Skeletal muscle satellite cell (primary cell): ENCODE results near the gene AGAP3.

Experiments
- H3K27me3 ChIP-seq: 2 replicates; pipeline ENCODE4 v1.7.0; 2013; ENCODE audit warnings: low read length; ENCODE audit not compliant: control insufficient read depth, insufficient read depth
- H3K36me3 ChIP-seq: 2 replicates; pipeline ENCODE4 v1.7.0; 2013; ENCODE audit warnings: mild to moderate bottlenecking, control low read depth, low read length; ENCODE audit not compliant: insufficient read depth
- H3K4me1 ChIP-seq: 2 replicates; pipeline ENCODE4 v1.7.0; 2013; ENCODE audit warnings: low read length; ENCODE audit not compliant: control insufficient read depth, insufficient read depth
- H3K4me2 ChIP-seq: 2 replicates; pipeline ENCODE4 v1.7.0; 2013; ENCODE audit warnings: mild to moderate bottlenecking, low read length
- H3K4me3 ChIP-seq: 2 replicates; pipeline ENCODE4 v1.7.0; 2013; ENCODE audit warnings: low read length
- H3K9ac ChIP-seq: 2 replicates; pipeline ENCODE4 v1.7.0; 2013; ENCODE audit warnings: mild to moderate bottlenecking, low read depth, low read length, moderate library complexity
- H3K9me3 ChIP-seq: replicated peaks from 2 replicates; pipeline ENCODE4 v1.7.0; 2013; ENCODE audit warnings: mild to moderate bottlenecking, control low read depth, low read length

Gene AGAP3

GRCh38 chr7:151185762-151186639 is 99.7 kb downstream of the AGAP3 start:
- H3K9ac ChIP-seq, result no peak overlapping the region
- H3K36me3 ChIP-seq, result no peaks in the 10 kb centered on the region
- no peaks in the 10 kb centered on the region for H3K9me3 ChIP-seq

GRCh38 chr7:151186640-151187408 is 100.5 kb downstream of the AGAP3 start, which contains the start of gene ASB10:
Gene ASB10, minus strand, starts transcription at chr7:151187250. Its CDS starts 120 bp downstream, at chr7:151187130.
- Histone ChIP-seq H3K4me3 (no peak within 1 kb of the TSS), H3K9me3 (no peaks in the 10 kb centered on the region), H3K9ac (no peak within 1 kb of the TSS), H3K36me3 (no peaks in the 10 kb centered on the region), H3K4me1 (no peaks in the 10 kb centered on the region), H3K4me2 (no peak within 1 kb of the TSS), H3K27me3 (peaks cover 69% of the 10 kb centered on the region)

More at GRCh38 chr7:151185762-151186639, 99.7 kb downstream of the AGAP3 start:
- Histone ChIP-seq H3K27me3 (peaks cover 68% of the 10 kb centered on the region), H3K4me2 (no peak overlapping the region), H3K4me3 (no peak overlapping the region), H3K4me1 (no peaks in the 10 kb centered on the region)

DNA sequence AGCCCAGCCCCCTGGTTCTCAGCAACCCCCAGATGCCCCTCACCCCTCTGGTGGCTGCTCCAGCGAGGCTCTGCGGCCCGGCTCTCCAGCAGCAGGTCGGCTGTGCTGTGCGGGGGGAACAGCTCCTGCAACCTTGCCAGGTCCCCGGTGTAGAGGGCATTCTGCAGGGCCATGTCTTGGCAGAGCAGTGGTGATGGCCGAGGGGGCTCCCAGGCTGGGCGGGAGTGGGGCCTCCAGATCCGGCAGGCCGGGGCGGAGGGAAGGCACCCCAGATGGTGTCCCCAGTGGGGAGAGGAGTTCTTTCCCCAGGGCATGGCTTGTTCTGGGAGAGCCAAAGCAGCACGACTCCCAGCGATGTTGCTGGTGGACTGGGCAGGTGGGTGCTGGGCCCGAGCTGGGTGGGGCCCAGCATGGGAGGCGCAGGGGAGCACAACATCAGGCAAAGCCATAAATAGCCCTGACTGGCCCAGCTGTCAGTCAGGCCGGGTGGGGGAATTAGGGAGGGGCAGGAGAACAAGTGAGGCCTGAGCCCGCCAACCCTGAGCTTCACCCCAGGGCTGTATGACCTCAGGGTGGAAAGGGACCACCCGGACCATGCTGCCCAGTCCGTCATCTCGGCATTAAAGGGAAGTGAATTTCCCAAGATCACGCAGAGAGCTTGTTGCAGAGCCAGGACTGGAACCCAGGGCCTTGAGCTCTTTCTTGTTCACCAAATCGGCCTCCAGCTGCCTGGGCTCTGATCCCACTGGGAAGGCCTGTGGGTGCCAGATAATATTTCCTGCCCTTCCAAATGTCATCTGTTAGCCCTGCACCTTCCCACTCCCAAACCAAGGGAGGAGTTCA is 101.4 kb downstream of the AGAP3 start:
- Histone ChIP-seq H3K9me3 (no peaks in the 10 kb centered on the region), H3K27me3 (peaks cover 64% of the 10 kb centered on the region), H3K4me2 (no peak overlapping the region), H3K4me1 (no peaks in the 10 kb centered on the region), H3K36me3 (no peaks in the 10 kb centered on the region), H3K9ac (no peak overlapping the region), H3K4me3 (no peak overlapping the region)

DNA sequence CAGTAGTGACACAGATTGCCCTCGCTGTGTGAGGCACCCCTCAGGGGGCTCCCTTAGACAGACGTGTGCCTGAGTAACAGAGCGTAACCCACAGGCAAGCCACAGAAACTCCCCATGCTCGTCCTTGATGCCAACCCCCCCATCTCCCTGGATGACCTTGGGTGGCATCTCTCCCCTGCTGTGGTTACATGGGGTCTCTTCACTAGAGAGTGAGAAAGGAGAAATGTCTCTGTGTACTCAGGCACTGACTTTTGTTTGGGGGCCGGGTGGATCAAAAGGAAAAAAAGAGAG is 101.9 kb downstream of the AGAP3 start:
- H3K9me3 ChIP-seq, result no peaks in the 10 kb centered on the region
- no peak overlapping the region for H3K4me2 ChIP-seq
- H3K4me1 ChIP-seq, result no peaks in the 10 kb centered on the region
- H3K4me3 ChIP-seq, result no peak overlapping the region
- H3K9ac ChIP-seq, result no peak overlapping the region
- peaks cover 63% of the 10 kb centered on the region for H3K27me3 ChIP-seq
- no peaks in the 10 kb centered on the region for H3K36me3 ChIP-seq

DNA sequence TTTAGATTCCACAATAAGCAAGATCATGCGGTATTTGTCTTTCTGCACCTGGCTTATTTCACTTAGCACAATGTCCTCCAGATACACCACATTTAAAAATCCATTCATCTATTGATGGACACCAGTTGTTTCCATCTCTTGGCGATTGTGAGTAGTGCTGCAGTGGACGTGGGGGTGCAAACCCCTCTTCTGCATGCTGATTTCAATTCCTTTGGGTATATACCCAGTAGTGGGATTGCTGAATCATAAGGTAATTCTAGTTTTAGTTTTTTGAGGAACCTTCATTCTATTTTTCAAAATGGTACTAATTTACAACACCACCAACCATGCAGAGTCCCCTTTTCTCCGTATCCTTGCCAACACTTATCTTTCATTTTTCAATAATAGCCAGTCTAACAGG is 102.8 kb downstream of the AGAP3 start:
- Histone ChIP-seq H3K4me1 (no peaks in the 10 kb centered on the region), H3K9ac (no peak overlapping the region), H3K36me3 (no peaks in the 10 kb centered on the region), H3K27me3 (peaks cover 68% of the 10 kb centered on the region), H3K4me2 (no peak overlapping the region), H3K9me3 (no peaks in the 10 kb centered on the region), H3K4me3 (no peak overlapping the region)

GRCh38 chr7:151191544-151191943 is 105.3 kb downstream of the AGAP3 start:
- H3K9ac ChIP-seq, result no peak overlapping the region
- peaks cover 90% of the 10 kb centered on the region for H3K27me3 ChIP-seq
- H3K9me3 ChIP-seq, result no peaks in the 10 kb centered on the region
- no peaks in the 10 kb centered on the region for H3K4me1 ChIP-seq
- no peaks in the 10 kb centered on the region for H3K36me3 ChIP-seq
- no peak overlapping the region for H3K4me2 ChIP-seq
- H3K4me3 ChIP-seq, result no peak overlapping the region

DNA sequence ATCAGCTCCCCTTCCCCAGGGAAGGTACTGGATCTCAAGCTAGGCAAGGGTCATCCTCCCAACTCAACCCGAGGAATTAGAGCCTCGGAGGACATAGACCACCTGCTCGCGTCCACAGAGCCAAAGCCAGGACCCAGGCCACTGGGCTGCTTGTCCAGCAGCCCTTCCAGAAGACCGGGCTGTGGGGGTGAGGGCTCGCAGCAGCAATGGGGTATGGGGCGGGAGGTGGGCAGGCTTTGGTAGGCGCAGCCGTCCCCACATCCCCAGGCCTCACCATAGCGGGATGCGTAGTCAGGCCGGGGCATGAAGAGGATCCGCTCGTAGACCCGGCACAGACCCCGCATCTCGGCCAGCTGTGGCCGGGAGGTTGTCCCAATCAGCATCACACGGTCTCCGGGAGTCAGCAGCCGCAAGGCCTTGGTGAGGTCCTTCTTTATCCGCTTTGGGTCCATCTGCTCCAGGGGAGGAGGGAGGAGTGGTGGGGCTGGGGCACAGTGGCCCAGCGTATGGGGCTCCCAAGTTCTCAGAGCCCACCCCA is 105.8 kb downstream of the AGAP3 start:
- no peaks in the 10 kb centered on the region for H3K4me1 ChIP-seq
- peaks cover 90% of the 10 kb centered on the region for H3K27me3 ChIP-seq
- H3K9ac ChIP-seq, result no peak overlapping the region
- H3K9me3 ChIP-seq, result no peaks in the 10 kb centered on the region
- H3K4me2 ChIP-seq, result no peak overlapping the region
- no peaks in the 10 kb centered on the region for H3K36me3 ChIP-seq
- no peak overlapping the region for H3K4me3 ChIP-seq

GRCh38 chr7:151193203-151193978 is 107.1 kb downstream of the AGAP3 start:
- Histone ChIP-seq H3K27me3 (peaks cover 89% of the 10 kb centered on the region), H3K4me1 (no peaks in the 10 kb centered on the region), H3K36me3 (no peaks in the 10 kb centered on the region), H3K9me3 (no peaks in the 10 kb centered on the region), H3K9ac (no peak overlapping the region), H3K4me2 (no peak overlapping the region), H3K4me3 (no peak overlapping the region)
